ENCODE data around the gene ZNF672.

ZNF672 gene

GRCh38 chr1:248808876-248809275 is 29.1 kb upstream of the ZNF672 start:
- no peaks in the 10 kb centered on the region for H4K20me1 ChIP-seq (ENCODE audit: control insufficient read depth, insufficient read depth, low read depth, low read length)
- no peaks in the 10 kb centered on the region for H3K9me3 ChIP-seq (ENCODE audit: control insufficient read depth, insufficient read depth, low read length)
- H3K9me2 ChIP-seq (replicated peaks; ENCODE audit: control insufficient read depth, low read length), result no peaks in the 10 kb centered on the region
- H3K79me2 ChIP-seq (ENCODE audit: control insufficient read depth, low read length), result no peaks in the 10 kb centered on the region
- no peak overlapping the region for H3K4me3 ChIP-seq (ENCODE audit: low read length)
- H3K4me2 ChIP-seq (ENCODE audit: low read length), result no peak overlapping the region
- H3K27me3 ChIP-seq (ENCODE audit: control insufficient read depth, low read length), result no peaks in the 10 kb centered on the region
- H3F3A ChIP-seq (ENCODE audit: control insufficient read depth, insufficient read depth), result peaks cover 12% of the 10 kb centered on the region
- H3K4me1 ChIP-seq (ENCODE audit: control insufficient read depth, low read length), result peaks cover 30% of the 10 kb centered on the region
- H3K27ac ChIP-seq (ENCODE audit: low read depth, low read length), result no peak overlapping the region
- peaks cover 9% of the 10 kb centered on the region; the same call in 1 of the 2 replicates for H3K36me3 ChIP-seq (ENCODE audit: control insufficient read depth, low read length)
- TF ChIP-seq EZH2phosphoT487 (IDR thresholded peaks at IDR 0.05; ENCODE audit: borderline replicate concordance, low read length), result no peak
- TF ChIP-seq CTCF (IDR thresholded peaks at IDR 0.05; ENCODE audit: low read depth, low read length, poor library complexity, severe bottlenecking), result no peak

GRCh38 chr1:248810000-248810726 is 27.9 kb upstream of the ZNF672 start:
- H3K79me2 ChIP-seq (ENCODE audit: control insufficient read depth, low read length), result no peaks in the 10 kb centered on the region
- TF ChIP-seq EZH2phosphoT487 (IDR thresholded peaks at IDR 0.05; ENCODE audit: borderline replicate concordance, low read length) (no peak), CTCF (IDR thresholded peaks at IDR 0.05; ENCODE audit: low read depth, low read length, poor library complexity, severe bottlenecking) (no peak)
- no peaks in the 10 kb centered on the region for H3K27me3 ChIP-seq (ENCODE audit: control insufficient read depth, low read length)
- H3K4me2 ChIP-seq (ENCODE audit: low read length), result no peak overlapping the region
- H3K27ac ChIP-seq (ENCODE audit: low read depth, low read length), result no peak overlapping the region
- H3K4me1 ChIP-seq (ENCODE audit: control insufficient read depth, low read length), result peaks cover 18% of the 10 kb centered on the region
- peaks cover 18% of the 10 kb centered on the region; the same call in 1 of the 2 replicates for H3K36me3 ChIP-seq (ENCODE audit: control insufficient read depth, low read length)
- H4K20me1 ChIP-seq (ENCODE audit: control insufficient read depth, insufficient read depth, low read depth, low read length), result no peaks in the 10 kb centered on the region
- no peaks in the 10 kb centered on the region for H3K9me2 ChIP-seq (replicated peaks; ENCODE audit: control insufficient read depth, low read length)
- no peaks in the 10 kb centered on the region for H3K9me3 ChIP-seq (ENCODE audit: control insufficient read depth, insufficient read depth, low read length)
- H3F3A ChIP-seq (ENCODE audit: control insufficient read depth, insufficient read depth), result peaks cover 5% of the 10 kb centered on the region; the same call in 1 of the 2 replicates
- H3K4me3 ChIP-seq (ENCODE audit: low read length), result no peak overlapping the region

GRCh38 chr1:248810727-248811513 is 27.1 kb upstream of the ZNF672 start:
- TF ChIP-seq CTCF (IDR thresholded peaks at IDR 0.05; ENCODE audit: low read depth, low read length, poor library complexity, severe bottlenecking), result no peak
- no peak for TF ChIP-seq EZH2phosphoT487 (IDR thresholded peaks at IDR 0.05; ENCODE audit: borderline replicate concordance, low read length)

More at GRCh38 chr1:248810727-248811513, 27.1 kb upstream of the ZNF672 start:
- Histone ChIP-seq H3K4me2 (ENCODE audit: low read length) (no peak overlapping the region), H3K9me3 (ENCODE audit: control insufficient read depth, insufficient read depth, low read length) (no peaks in the 10 kb centered on the region), H3K4me3 (ENCODE audit: low read length) (no peak overlapping the region), H3K79me2 (ENCODE audit: control insufficient read depth, low read length) (no peaks in the 10 kb centered on the region), H3K9me2 (replicated peaks; ENCODE audit: control insufficient read depth, low read length) (no peaks in the 10 kb centered on the region), H3K27ac (ENCODE audit: low read depth, low read length) (no peak overlapping the region), H3K36me3 (ENCODE audit: control insufficient read depth, low read length) (peaks cover 23% of the 10 kb centered on the region), H3K27me3 (ENCODE audit: control insufficient read depth, low read length) (no peaks in the 10 kb centered on the region), H3K4me1 (ENCODE audit: control insufficient read depth, low read length) (peaks cover 10% of the 10 kb centered on the region), H4K20me1 (ENCODE audit: control insufficient read depth, insufficient read depth, low read depth, low read length) (no peaks in the 10 kb centered on the region), H3F3A (ENCODE audit: control insufficient read depth, insufficient read depth) (no peaks in the 10 kb centered on the region)
